ENCODE data around the gene PLEKHH1.

GRCh38 chr14:67562025-67562775, 29.1 kb downstream of the PLEKHH1 start:
- TF ChIP-seq POLR2A (IDR thresholded peaks at IDR 0.05; ENCODE audit: control extremely low read depth in 1 of 2, low read depth in 2 of 2, low read length in 2 of 2) (no peak), GTF2F1 (IDR thresholded peaks at IDR 0.05; ENCODE audit: borderline replicate concordance, low read depth, low read length) (no peak), CTCF (IDR thresholded peaks at IDR 0.05; ENCODE audit: control extremely low read depth in 1 of 3, insufficient read depth in 1 of 3, low read depth in 1 of 3, low read length in 3 of 3) (no peak)
